Activated CD4-positive, alpha-beta T cell treated with anti-CD3 and anti-CD28 coated beads for 36 hours (primary cell): ENCODE data around the gene AAK1. TPM values are rescaled to one million over a fixed set of nuclear protein-coding genes. Genes with fewer than 3 reads are reported as not detected.

Experiments used
- ATAC-seq: fragments of 200-7000 bp; cut with Tn5 transposase; one replicate; pipeline ENCODE4 v1.10.0; 2021; ENCODE audit warnings: mild to moderate bottlenecking, moderate library complexity
- CTCF ChIA-PET: fragments of 350-600 bp; sonication (Branson Sonifier 250); formaldehyde crosslinking; loops from one replicate; lab custom pipeline; 2021; ENCODE audit warnings: antibody characterized with exemption; lab: Charles Lee
- POLR2A ChIA-PET: fragments of 350-600 bp; sonication (Branson Sonifier 250); formaldehyde crosslinking; loops from one replicate; lab custom pipeline; 2021; ENCODE audit warnings: antibody characterized with exemption, inconsistent platforms; lab: Charles Lee
- DNase-seq: peaks from one replicate; pipeline ENCODE4 v3.0.0-alpha.2; 2020
- H3K27ac Mint-ChIP-seq: one replicate; pipeline ENCODE4 v1.8.0; 2021; ENCODE audit warnings: mixed read lengths
- H3K27me3 Mint-ChIP-seq: one replicate; pipeline ENCODE4 v1.8.0; 2021; ENCODE audit warnings: mixed read lengths
- H3K36me3 Mint-ChIP-seq: one replicate; pipeline ENCODE4 v1.8.0; 2021; ENCODE audit warnings: low read depth, mixed read lengths
- H3K4me1 Mint-ChIP-seq: one replicate; pipeline ENCODE4 v1.8.0; 2021; ENCODE audit warnings: mixed read lengths
- H3K4me3 Mint-ChIP-seq: one replicate; pipeline ENCODE4 v1.8.0; 2021; ENCODE audit warnings: mild to moderate bottlenecking, moderate library complexity, mixed read lengths
- H3K9me3 Mint-ChIP-seq: one replicate; pipeline ENCODE4 v1.8.0; 2021; ENCODE audit warnings: low read depth, mixed read lengths
- intact Hi-C, 2 experiments: fragments of 100-400 bp; cut with DNase I in 1 of 2; cut with micrococcal nuclease in 1 of 2; formaldehyde crosslinking; loops; one replicate each; pipeline versions ENCODE4 v1.14.2 to v1.15.1; 2022 to 2024; cut with DNase I, micrococcal nuclease
- total RNA-seq, 2 experiments: library from RNA; stranded (reverse); gene quantifications; one replicate each; pipeline ENCODE4 v1.2.3, GENCODE V29; 2021

Gene AAK1
- total RNA-seq, 2 experiments from 2014 or later = 95.9 to 104 TPM

DNA sequence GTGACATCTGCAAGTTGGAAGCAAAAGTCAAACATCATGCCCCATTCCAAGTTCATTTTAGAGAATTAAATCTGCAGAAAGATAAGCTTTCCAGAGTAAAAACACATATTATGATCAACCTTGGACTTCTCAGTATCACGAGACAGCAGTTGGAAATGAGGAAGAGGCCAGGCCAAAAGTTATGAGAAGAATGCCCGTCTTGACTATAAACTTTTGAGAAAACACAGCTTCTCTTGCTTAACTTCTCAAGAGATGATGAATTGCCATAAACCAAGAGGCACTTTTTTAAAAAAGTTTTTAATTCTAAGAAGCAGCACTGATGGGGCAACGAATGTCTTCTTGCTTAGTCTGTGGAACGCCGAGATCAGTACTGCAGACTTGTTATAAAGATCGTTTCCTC lies 153.7 kb downstream of the AAK1 start:
- intact Hi-C loops = no loop called here
- POLR2A ChIA-PET = interaction anchor here (0.6 kb wide), 1 partner anchor 15 kb away, joined by 3 read pairs; no protein-coding TSS in a partner anchor
- no peak overlapping the region for H3K4me3 Mint-ChIP-seq

DNA sequence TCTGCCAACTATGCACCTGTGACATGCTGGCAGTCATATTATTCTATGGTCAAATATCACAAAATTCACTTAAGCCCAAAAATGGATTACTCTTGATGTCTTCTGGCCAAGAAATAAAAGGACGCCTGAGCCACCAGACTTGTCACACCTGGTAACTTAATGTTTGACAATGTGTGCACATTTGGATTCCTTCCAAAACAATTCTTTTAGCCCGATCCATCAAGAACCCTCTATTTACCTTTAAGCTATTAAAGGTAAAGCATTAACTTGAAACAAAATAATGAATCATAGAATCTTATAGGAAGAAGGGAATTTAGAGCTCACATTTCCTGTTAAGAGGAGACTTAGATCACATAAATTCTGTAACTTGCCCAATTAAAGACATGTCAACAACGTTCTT lies 159.8 kb downstream of the AAK1 start:
- intact Hi-C loops = no loop called here
- Mint-ChIP-seq H3K27me3 (no peaks in the 10 kb centered on the region), H3K4me1 (peaks cover 36% of the 10 kb centered on the region), H3K4me3 (no peak overlapping the region), H3K36me3 (peaks cover 48% of the 10 kb centered on the region), H3K9me3 (no peaks in the 10 kb centered on the region), H3K27ac (no peak overlapping the region)
- ChIA-PET POLR2A (no interaction called here), CTCF (interaction anchor here (0.6 to 1.0 kb wide), 6 partner anchors 44 to 230 kb away, joined by 3 to 5 read pairs (median 3); no protein-coding TSS in a partner anchor)
- no peak for DNase-seq
- no peak for ATAC-seq

More for the DNA sequence above, 153.7 kb downstream of the AAK1 start:
- H3K4me1 Mint-ChIP-seq = peaks cover 32% of the 10 kb centered on the region
- DNase-seq (no peak), ATAC-seq (no peak)
- no peaks in the 10 kb centered on the region for H3K27me3 Mint-ChIP-seq
- no peaks in the 10 kb centered on the region for H3K9me3 Mint-ChIP-seq
- CTCF ChIA-PET = no interaction called here
- H3K36me3 Mint-ChIP-seq = peaks cover 47% of the 10 kb centered on the region
- peak overlapping the region; percentile 17 for H3K27ac Mint-ChIP-seq

DNA sequence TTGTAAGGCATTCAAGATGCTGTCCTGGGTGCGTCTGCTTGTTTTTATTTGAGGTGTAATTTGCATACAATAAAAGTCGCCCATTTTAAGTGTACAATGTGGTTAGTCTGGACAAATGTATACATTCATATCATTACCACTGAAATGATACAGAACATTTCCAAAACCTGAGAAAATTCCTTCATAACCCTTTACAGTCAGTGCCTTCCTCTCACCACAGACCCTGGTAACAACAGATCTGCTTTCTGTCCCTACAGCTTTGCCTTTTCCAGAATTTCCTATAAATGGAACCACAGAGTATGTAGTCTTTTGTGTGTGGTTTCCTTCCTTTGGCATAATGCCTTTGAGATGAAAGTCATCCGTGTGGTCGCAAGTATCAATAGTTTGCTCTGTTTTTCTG lies 160.5 kb downstream of the AAK1 start:
- Mint-ChIP-seq H3K27me3 (no peaks in the 10 kb centered on the region), H3K4me1 (peaks cover 41% of the 10 kb centered on the region), H3K9me3 (no peaks in the 10 kb centered on the region), H3K27ac (peak overlapping the region; percentile 28), H3K4me3 (no peak overlapping the region), H3K36me3 (peaks cover 45% of the 10 kb centered on the region)
- CTCF ChIA-PET = interaction anchor here (0.8 kb wide), 1 partner anchor 230 kb away, joined by 5 read pairs; no protein-coding TSS in a partner anchor
- intact Hi-C loops = no loop called here
- ATAC-seq (peak; percentile 19), DNase-seq (no peak)
- POLR2A ChIA-PET = no interaction called here

DNA sequence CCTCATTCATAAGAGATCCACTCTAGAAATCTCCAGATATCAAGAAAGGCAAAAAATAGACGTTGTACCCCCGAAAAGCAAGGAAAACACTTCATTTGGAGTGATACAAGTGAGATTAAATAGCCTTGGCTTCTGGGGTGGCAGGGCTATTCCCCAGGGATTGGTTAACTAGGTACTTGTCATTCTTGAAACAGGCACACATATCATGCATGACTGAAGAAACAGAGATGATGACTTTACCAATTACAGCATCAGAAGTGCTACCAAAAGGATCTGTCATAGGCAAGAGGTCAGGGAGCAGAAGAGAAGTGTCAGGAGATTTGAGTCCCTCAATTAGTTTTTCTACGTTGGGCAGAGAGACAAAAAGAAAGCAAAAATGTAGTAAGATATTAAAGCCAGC lies 161.1 kb downstream of the AAK1 start:
- intact Hi-C loops = no loop called here
- Mint-ChIP-seq H3K4me1 (peaks cover 46% of the 10 kb centered on the region), H3K36me3 (peaks cover 47% of the 10 kb centered on the region)

DNA sequence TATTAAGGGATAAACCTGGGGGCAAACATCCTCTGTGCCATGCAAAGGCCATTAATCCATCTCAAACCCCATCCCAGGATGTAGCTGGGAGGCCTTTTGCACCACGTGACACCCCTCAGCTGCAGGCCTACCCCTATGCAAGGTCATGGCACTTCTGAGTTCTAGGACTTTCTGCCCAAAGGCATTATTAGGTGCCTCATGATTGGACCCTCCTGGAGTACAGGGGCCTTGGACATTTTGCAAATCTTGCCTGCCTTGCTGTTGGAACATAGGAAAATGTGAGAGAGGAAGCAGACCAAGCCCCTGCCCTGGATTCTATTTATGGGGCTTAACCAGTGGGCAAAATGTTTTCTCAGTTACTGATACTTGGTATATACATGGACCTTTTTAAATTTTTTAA lies 162.1 kb downstream of the AAK1 start:
- H3K27me3 Mint-ChIP-seq = no peaks in the 10 kb centered on the region
- ATAC-seq (no peak), DNase-seq (no peak)
- H3K4me3 Mint-ChIP-seq = no peak overlapping the region
- H3K36me3 Mint-ChIP-seq = peaks cover 47% of the 10 kb centered on the region
- intact Hi-C loops = no loop called here
- ChIA-PET CTCF (no interaction called here), POLR2A (no interaction called here)
- no peak overlapping the region for H3K27ac Mint-ChIP-seq
- H3K9me3 Mint-ChIP-seq = no peaks in the 10 kb centered on the region
- H3K4me1 Mint-ChIP-seq = peaks cover 57% of the 10 kb centered on the region

More for the DNA sequence above, 161.1 kb downstream of the AAK1 start:
- Mint-ChIP-seq H3K4me3 (no peak overlapping the region), H3K9me3 (no peaks in the 10 kb centered on the region), H3K27ac (peak overlapping the region; percentile 29), H3K27me3 (no peaks in the 10 kb centered on the region)
- ATAC-seq (no peak), DNase-seq (no peak)
- ChIA-PET CTCF (no interaction called here), POLR2A (no interaction called here)

DNA sequence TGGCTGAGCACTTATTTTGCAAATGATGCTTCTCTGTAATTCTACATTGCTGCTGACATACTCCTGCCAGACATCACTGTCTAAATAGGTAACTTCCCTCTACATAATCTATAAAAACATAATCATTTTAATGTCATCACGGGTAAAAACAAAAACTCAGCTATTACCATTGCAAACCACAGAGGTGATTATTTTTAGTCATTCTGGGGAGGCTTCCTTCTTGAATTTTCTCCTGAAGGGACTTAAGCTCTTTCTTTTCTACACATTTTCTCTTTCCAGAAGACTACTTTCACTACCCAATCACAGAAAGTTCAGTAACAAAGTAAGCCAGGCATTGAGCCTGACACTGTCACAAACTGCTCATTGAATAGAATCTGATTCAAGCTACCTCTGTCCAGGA lies 165.9 kb downstream of the AAK1 start:
- ATAC-seq = peak; percentile 82
- no peaks in the 10 kb centered on the region for H3K27me3 Mint-ChIP-seq
- intact Hi-C loops = no loop called here
- H3K36me3 Mint-ChIP-seq = peaks cover 48% of the 10 kb centered on the region
- H3K9me3 Mint-ChIP-seq = no peaks in the 10 kb centered on the region
- CTCF ChIA-PET = interaction anchor here (0.6 to 1.4 kb wide), 3 partner anchors 20 to 103 kb away, joined by 3 to 6 read pairs (median 4); no protein-coding TSS in a partner anchor
- peaks cover 52% of the 10 kb centered on the region for H3K4me1 Mint-ChIP-seq
- no peak overlapping the region for H3K4me3 Mint-ChIP-seq
- POLR2A ChIA-PET = interaction anchor here (0.6 to 0.7 kb wide), 2 partner anchors 9 to 35 kb away, joined by 3 to 11 read pairs; no protein-coding TSS in a partner anchor
- DNase-seq = no peak
- peak overlapping the region; percentile 29 for H3K27ac Mint-ChIP-seq

DNA sequence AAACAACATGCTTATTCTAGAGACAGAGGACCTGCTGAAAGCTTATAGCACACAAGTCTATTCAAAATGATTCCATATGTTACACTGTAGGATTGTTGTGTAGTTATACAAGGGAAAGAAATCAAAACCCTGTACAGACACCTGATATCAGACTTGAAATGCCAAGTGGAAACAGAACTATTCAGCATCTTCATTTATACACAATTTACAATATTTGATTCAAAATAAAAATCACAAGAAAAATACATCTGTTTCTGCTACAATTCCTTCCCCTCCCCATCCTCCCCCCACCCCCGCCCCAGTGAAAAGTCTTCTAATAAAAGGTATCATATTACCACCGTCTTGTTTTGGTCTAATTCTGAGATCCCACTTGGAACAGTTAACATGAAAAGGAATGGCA lies 168.9 kb downstream of the AAK1 start:
- Mint-ChIP-seq H3K27ac (no peak overlapping the region), H3K27me3 (no peaks in the 10 kb centered on the region), H3K36me3 (peaks cover 37% of the 10 kb centered on the region), H3K9me3 (no peaks in the 10 kb centered on the region), H3K4me1 (peaks cover 45% of the 10 kb centered on the region), H3K4me3 (no peak overlapping the region)
- no peak for ATAC-seq
- ChIA-PET POLR2A (no interaction called here), CTCF (no interaction called here)
- DNase-seq = no peak
- intact Hi-C loops = no loop called here

DNA sequence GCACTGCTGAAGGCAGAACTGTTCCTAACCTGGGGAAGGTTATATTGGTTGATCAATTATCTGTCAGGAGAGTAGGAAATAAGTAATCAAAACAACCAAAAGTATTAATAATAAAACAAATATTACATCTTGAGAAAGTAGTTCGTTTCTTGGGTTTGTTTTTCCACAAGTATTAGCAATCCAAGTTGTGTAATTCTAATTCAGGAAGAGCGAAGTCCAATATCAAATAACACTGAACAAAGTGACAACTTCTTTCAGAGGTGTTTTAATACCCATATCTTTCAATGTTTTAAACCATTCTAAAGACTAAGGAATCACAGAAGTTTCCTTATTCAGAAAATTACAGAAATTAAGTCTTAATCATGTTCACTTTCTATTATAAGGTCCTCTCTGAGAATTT lies 171.7 kb downstream of the AAK1 start:
- Mint-ChIP-seq H3K36me3 (peaks cover 23% of the 10 kb centered on the region), H3K4me3 (no peak overlapping the region), H3K9me3 (no peaks in the 10 kb centered on the region), H3K4me1 (peaks cover 21% of the 10 kb centered on the region), H3K27me3 (no peaks in the 10 kb centered on the region), H3K27ac (no peak overlapping the region)
- POLR2A ChIA-PET = interaction anchor here (0.6 kb wide), 1 partner anchor 53 kb away, joined by 3 read pairs; no protein-coding TSS in a partner anchor
- intact Hi-C loops = no loop called here
- CTCF ChIA-PET = interaction anchor here (1.3 kb wide), 1 partner anchor 29 kb away, joined by 3 read pairs; no protein-coding TSS in a partner anchor
- no peak for DNase-seq
- no peak for ATAC-seq

DNA sequence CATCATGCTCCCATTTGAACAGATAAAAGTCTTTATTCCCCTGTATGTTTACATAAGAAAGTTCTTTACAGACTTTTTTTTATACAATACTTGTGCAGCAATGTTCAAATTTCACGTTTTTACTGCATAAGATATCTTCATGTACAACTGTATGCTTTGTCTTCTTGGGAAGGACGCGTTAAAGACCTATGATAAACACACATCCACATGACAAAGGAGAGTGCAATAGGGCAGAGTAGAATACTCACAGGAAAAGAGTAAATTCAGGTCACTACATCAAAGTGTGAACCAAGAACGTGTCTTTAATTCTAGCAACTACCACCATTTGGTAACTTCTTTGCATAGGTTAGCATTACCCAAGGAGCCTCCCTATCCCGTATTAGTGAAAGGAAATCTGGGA lies 172.6 kb downstream of the AAK1 start:
- H3K27me3 Mint-ChIP-seq = no peaks in the 10 kb centered on the region
- ATAC-seq (no peak), DNase-seq (no peak)
- H3K36me3 Mint-ChIP-seq = peaks cover 27% of the 10 kb centered on the region
- intact Hi-C loops = no loop called here
- ChIA-PET CTCF (no interaction called here), POLR2A (no interaction called here)
- H3K27ac Mint-ChIP-seq = no peak overlapping the region
- H3K4me3 Mint-ChIP-seq = no peak overlapping the region
- H3K4me1 Mint-ChIP-seq = peaks cover 14% of the 10 kb centered on the region
- H3K9me3 Mint-ChIP-seq = no peaks in the 10 kb centered on the region

DNA sequence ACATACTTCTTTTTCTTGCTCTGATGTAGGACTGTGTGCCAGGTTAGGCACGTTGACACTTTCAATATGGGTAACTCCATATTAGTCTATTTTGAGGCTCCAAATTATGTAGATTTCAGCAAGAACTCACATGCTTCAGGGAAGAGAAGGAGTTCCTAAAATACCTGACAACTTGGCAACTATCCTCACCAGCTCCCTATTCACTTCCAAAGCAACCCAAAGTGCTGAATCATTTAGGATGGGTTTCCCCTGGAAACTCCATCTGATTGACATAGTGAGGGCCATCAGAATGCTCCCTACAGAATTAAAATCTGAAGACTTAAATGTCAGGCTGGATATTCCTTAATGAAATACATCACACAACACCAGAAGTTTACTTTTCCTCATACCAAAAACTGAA lies 173.8 kb downstream of the AAK1 start:
- intact Hi-C loops = no loop called here
- Mint-ChIP-seq H3K27ac (no peak overlapping the region), H3K36me3 (peaks cover 29% of the 10 kb centered on the region), H3K9me3 (no peaks in the 10 kb centered on the region), H3K4me3 (no peak overlapping the region), H3K27me3 (no peaks in the 10 kb centered on the region), H3K4me1 (peaks cover 5% of the 10 kb centered on the region)
- ChIA-PET CTCF (interaction anchor here (1.1 kb wide), 1 partner anchor 35 kb away, joined by 3 read pairs; no protein-coding TSS in a partner anchor), POLR2A (no interaction called here)
- ATAC-seq = no peak
- no peak for DNase-seq

DNA sequence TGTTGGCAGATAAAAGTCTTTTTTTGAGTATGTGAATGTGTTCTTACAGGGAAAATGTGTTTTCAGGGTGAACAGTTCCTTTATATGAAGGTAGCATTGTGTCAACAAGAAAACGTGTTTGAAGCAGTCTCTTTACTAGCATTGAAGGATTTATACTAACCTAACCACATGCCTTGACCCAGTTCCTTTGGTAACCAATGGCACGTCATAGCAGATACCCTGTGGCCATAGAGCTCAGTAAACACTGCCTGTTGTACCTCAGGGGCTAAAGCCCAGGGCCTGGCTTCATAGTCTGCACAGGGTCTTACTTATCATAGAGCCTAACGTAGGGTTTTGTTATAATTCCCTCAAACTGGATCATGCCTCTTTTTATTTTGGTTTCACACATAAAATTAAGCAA lies 174.2 kb downstream of the AAK1 start:
- ChIA-PET CTCF (interaction anchor here (1.1 kb wide), 1 partner anchor 35 kb away, joined by 3 read pairs; no protein-coding TSS in a partner anchor), POLR2A (no interaction called here)
- ATAC-seq = no peak
- H3K36me3 Mint-ChIP-seq = peaks cover 32% of the 10 kb centered on the region
- H3K4me3 Mint-ChIP-seq = no peak overlapping the region
- no peak for DNase-seq
- peaks cover 5% of the 10 kb centered on the region for H3K4me1 Mint-ChIP-seq
- H3K27ac Mint-ChIP-seq = no peak overlapping the region
- H3K9me3 Mint-ChIP-seq = no peaks in the 10 kb centered on the region
- no peaks in the 10 kb centered on the region for H3K27me3 Mint-ChIP-seq
- intact Hi-C loops = no loop called here

DNA sequence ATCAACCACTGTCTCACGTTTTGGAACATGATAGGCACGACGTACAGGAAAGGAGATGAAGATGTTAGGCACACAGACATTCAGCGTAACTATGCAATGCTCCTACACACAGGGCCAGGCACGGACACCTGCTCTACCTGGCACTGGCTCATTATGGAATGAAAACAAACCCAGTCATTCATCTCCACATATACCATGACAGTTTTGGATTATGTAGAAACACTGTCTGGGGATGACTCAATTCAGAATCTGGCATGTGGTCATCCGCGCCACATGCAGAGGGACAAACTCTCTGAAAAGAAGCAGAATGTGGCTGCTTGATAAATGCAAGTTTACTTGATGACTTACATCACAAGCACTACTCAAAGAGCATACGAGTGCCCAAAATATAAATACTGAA lies 176.8 kb downstream of the AAK1 start:
- ATAC-seq (peak; percentile 56), DNase-seq (peak; percentile 34)
- ChIA-PET CTCF (no interaction called here), POLR2A (no interaction called here)
- peaks cover 37% of the 10 kb centered on the region for H3K36me3 Mint-ChIP-seq
- intact Hi-C loops = no loop called here
- peaks cover 5% of the 10 kb centered on the region for H3K4me1 Mint-ChIP-seq
- H3K4me3 Mint-ChIP-seq = no peak overlapping the region
- no peaks in the 10 kb centered on the region for H3K27me3 Mint-ChIP-seq
- H3K27ac Mint-ChIP-seq = no peak overlapping the region
- no peaks in the 10 kb centered on the region for H3K9me3 Mint-ChIP-seq
